HL-60 (cell line): Measurements from ENCODE around the gene PPP1R9A.

Experiments
- DNase-seq, 2 experiments: peaks; one replicate each; pipeline ENCODE4 v3.0.0-alpha.2; 2010 to 2020; ENCODE audit warnings: low read depth in 1 of 2, low spot score in 1 of 2
- H3K27ac ChIP-seq: fragments of 250-450 bp; sonication (Bioruptor Pico); replicated peaks from 2 replicates; pipeline ENCODE4 v1.5.1; 2020; ENCODE audit warnings: mild to moderate bottlenecking, moderate library complexity
- H3K27me3 ChIP-seq: fragments of 250-450 bp; sonication (Bioruptor Pico); 2 replicates; pipeline ENCODE4 v1.5.1; 2021; ENCODE audit warnings: mild to moderate bottlenecking, moderate library complexity; ENCODE audit not compliant: insufficient read depth, poor library complexity, severe bottlenecking
- H3K4me3 ChIP-seq: replicated peaks from 2 replicates; pipeline ENCODE4 v1.5.1; 2011; ENCODE audit warnings: mild to moderate bottlenecking, control low read depth, low read length; ENCODE audit not compliant: insufficient read depth
- CTCF ChIP-seq: IDR thresholded peaks from one replicate; pipeline ENCODE4 v1.5.1; 2011; ENCODE audit warnings: low read length, control low read depth, inconsistent platforms; ENCODE audit not compliant: insufficient read depth
- GABPA ChIP-seq: IDR thresholded peaks from 2 replicates; pipeline ENCODE4 v1.6.1; 2012; ENCODE audit warnings: low read depth
- POLR2AphosphoS5 ChIP-seq: IDR thresholded peaks from 2 replicates; pipeline ENCODE4 v1.6.1; 2012; ENCODE audit warnings: low read depth
- REST ChIP-seq: IDR thresholded peaks from 2 replicates; pipeline ENCODE4 v1.6.1; 2012; ENCODE audit warnings: low read depth; ENCODE audit not compliant: insufficient replicate concordance
- SPI1 ChIP-seq: IDR thresholded peaks from 2 replicates; pipeline ENCODE4 v1.6.1; 2012; ENCODE audit warnings: low read depth, mild to moderate bottlenecking, borderline replicate concordance

PPP1R9A gene

GRCh38 chr7:95265634-95266033 is 358.2 kb downstream of the PPP1R9A start:
- no peak for TF ChIP-seq CTCF
- TF ChIP-seq GABPA, result no peak
- TF ChIP-seq REST, result no peak
- TF ChIP-seq POLR2AphosphoS5, result no peak
- no peak for TF ChIP-seq SPI1
- H3K27me3 ChIP-seq, result no peaks in the 10 kb centered on the region
- H3K4me3 ChIP-seq, result no peak overlapping the region
- DNase-seq, result no peak
- no peak overlapping the region for H3K27ac ChIP-seq

GRCh38 chr7:95267754-95268153 is 360.4 kb downstream of the PPP1R9A start:
- TF ChIP-seq REST (no peak), CTCF (no peak), GABPA (no peak), POLR2AphosphoS5 (no peak), SPI1 (no peak)
- Histone ChIP-seq H3K27me3 (no peaks in the 10 kb centered on the region), H3K27ac (no peak overlapping the region), H3K4me3 (no peak overlapping the region)
- DNase-seq, result no peak

- TF ChIP-seq CTCF, result no peak
- TF ChIP-seq GABPA, result no peak
- TF ChIP-seq REST, result no peak
- TF ChIP-seq POLR2AphosphoS5, result no peak
- TF ChIP-seq SPI1, result no peak
- H3K4me3 ChIP-seq, result no peak overlapping the region
- H3K27me3 ChIP-seq, result no peaks in the 10 kb centered on the region
Observed at GRCh38 chr7:95269640-95270039, 362.2 kb downstream of the PPP1R9A start.

More at GRCh38 chr7:95269640-95270039, 362.2 kb downstream of the PPP1R9A start:
- no peak for DNase-seq
- no peak overlapping the region for H3K27ac ChIP-seq
